Measurements from ENCODE around the gene SETX.

SETX gene

GRCh38 chr9:132351404-132352045 lies 3.3 kb downstream of the SETX start:
- no peak for DNase-seq

GRCh38 chr9:132350861-132351315 lies 3.9 kb downstream of the SETX start:
- no peak for DNase-seq

- DNase-seq: no peak
These were observed 6.1 kb downstream of the SETX start for GRCh38 chr9:132348676-132349075.

- DNase-seq: no peak
These were observed 8.6 kb downstream of the SETX start for GRCh38 chr9:132346177-132346576.

GRCh38 chr9:132341177-132341840 lies 13.5 kb downstream of the SETX start:
- no peak for DNase-seq

GRCh38 chr9:132334364-132334763 lies 20.4 kb downstream of the SETX start:
- DNase-seq: no peak

- no peak for DNase-seq
These were observed 21.2 kb downstream of the SETX start for GRCh38 chr9:132333556-132333955.

GRCh38 chr9:132328580-132328979 lies 26.2 kb downstream of the SETX start:
- no peak for DNase-seq

- no peak for DNase-seq
These were observed 27.2 kb downstream of the SETX start for GRCh38 chr9:132327537-132327936.

GRCh38 chr9:132324425-132324824 lies 30.4 kb downstream of the SETX start:
- DNase-seq: no peak

- DNase-seq: no peak
These were observed 35.2 kb downstream of the SETX start for GRCh38 chr9:132319421-132320110.

- DNase-seq: no peak
These were observed 41.9 kb downstream of the SETX start for GRCh38 chr9:132312873-132313272.

GRCh38 chr9:132312426-132312825 lies 42.4 kb downstream of the SETX start:
- DNase-seq: no peak

- DNase-seq: no peak
These were observed 42.8 kb downstream of the SETX start for GRCh38 chr9:132311978-132312377.

GRCh38 chr9:132309056-132309455 lies 45.7 kb downstream of the SETX start:
- DNase-seq: no peak

GRCh38 chr9:132301521-132301920 lies 53.3 kb downstream of the SETX start:
- DNase-seq: no peak

GRCh38 chr9:132299221-132299620 lies 55.6 kb downstream of the SETX start:
- DNase-seq: no peak

GRCh38 chr9:132295181-132295580 lies 59.6 kb downstream of the SETX start:
- no peak for DNase-seq

GRCh38 chr9:132293145-132293721 lies 61.6 kb downstream of the SETX start:
- DNase-seq: no peak

GRCh38 chr9:132288966-132289365 lies 65.8 kb downstream of the SETX start:
- no peak for DNase-seq

- DNase-seq: no peak
These were observed 66.4 kb downstream of the SETX start for GRCh38 chr9:132288361-132288760.

- no peak for DNase-seq
These were observed 67.5 kb downstream of the SETX start for GRCh38 chr9:132287256-132287760.

- DNase-seq: no peak
These were observed 70.9 kb downstream of the SETX start for GRCh38 chr9:132283863-132284262.
